SK-N-SH (cell line): Measurements from ENCODE around the gene GALNT18. TPM values are rescaled to one million over a fixed set of nuclear protein-coding genes. Genes with fewer than 3 reads are reported as not detected.

Source experiments
- CTCF ChIA-PET: fragments of 300-600, 350-600 bp; formaldehyde crosslinking; extraction: SDS; loops from one replicate; lab custom pipeline; 2021; lab: Yijun Ruan, JAX
- POLR2A ChIA-PET: fragments of 350-600 bp; sonication (Branson Sonifier 250); formaldehyde crosslinking; extraction: SDS; loops from one replicate; lab custom pipeline; 2020; ENCODE audit warnings: antibody characterized with exemption, inconsistent platforms; lab: Yijun Ruan, JAX
- DNase-seq: peaks from one replicate; pipeline ENCODE4 v3.0.0; 2012
- H2AFZ ChIP-seq: fragments of 200-600 bp; sonication (generic); 2 replicates; pipeline ENCODE4 v1.8.1; 2016; ENCODE audit warnings: antibody characterized with exemption, mild to moderate bottlenecking, low read depth
- H3F3A ChIP-seq: fragments of 200-600 bp; sonication (generic); replicated peaks from 2 replicates; pipeline ENCODE3; 2016; ENCODE audit warnings: antibody characterized with exemption, mild to moderate bottlenecking; ENCODE audit not compliant: insufficient read depth
- H3K27ac ChIP-seq, 2 experiments: fragments of 200-500 bp in 1 of 2; fragments of 200-600 bp in 1 of 2; sonication (Bioruptor generic) in 1 of 2; sonication (generic), shearing (Covaris generic) in 1 of 2; 2 replicates each; pipeline versions ENCODE4 v1.5.1 to v1.6.1; 2014 to 2016; ENCODE audit warnings: low read depth in 2 of 2, inconsistent platforms in 1 of 2, low read length in 1 of 2, mild to moderate bottlenecking in 1 of 2, mixed read lengths in 1 of 2
- H3K27me3 ChIP-seq: fragments of 200-600 bp; sonication (generic), shearing (Covaris generic); 2 replicates; pipeline ENCODE4 v1.6.1; 2016; ENCODE audit warnings: mixed run types; ENCODE audit not compliant: insufficient read depth
- H3K36me3 ChIP-seq, 2 experiments: fragments of 200-500 bp in 1 of 2; fragments of 200-600 bp in 1 of 2; sonication (Bioruptor generic) in 1 of 2; sonication (generic) in 1 of 2; replicated peaks in 1 of 2; 2 replicates each; pipeline versions ENCODE3 to v1.5.1; 2014 to 2016; ENCODE audit warnings: low read length in 1 of 2, mild to moderate bottlenecking in 1 of 2; ENCODE audit not compliant: insufficient read depth in 2 of 2, control insufficient read depth in 1 of 2
- H3K4me1 ChIP-seq, 2 experiments: fragments of 200-500 bp in 1 of 2; fragments of 200-600 bp in 1 of 2; sonication (Bioruptor generic) in 1 of 2; sonication (generic), shearing (Covaris generic) in 1 of 2; 2 replicates each; pipeline versions ENCODE4 v1.5.1 to v1.6.1; 2014 to 2016; ENCODE audit warnings: low read depth in 1 of 2, low read length in 1 of 2, mixed run types in 1 of 2; ENCODE audit not compliant: insufficient read depth in 2 of 2, control insufficient read depth in 1 of 2
- H3K4me2 ChIP-seq: fragments of 200-600 bp; sonication (generic), shearing (Covaris generic); 2 replicates; pipeline ENCODE4 v1.6.1; 2017; ENCODE audit warnings: mixed run types
- H3K4me3 ChIP-seq, 2 experiments: fragments of 200-500 bp in 1 of 2; fragments of 200-600 bp in 1 of 2; sonication (Bioruptor generic) in 1 of 2; sonication (generic), shearing (Covaris generic) in 1 of 2; 2 replicates each; pipeline versions ENCODE4 v1.5.1 to v1.8.1; 2014 to 2016; ENCODE audit warnings: low read depth in 2 of 2, inconsistent platforms in 1 of 2, low read length in 1 of 2, mild to moderate bottlenecking in 1 of 2, mixed read lengths in 1 of 2, moderate library complexity in 1 of 2
- H3K79me2 ChIP-seq: fragments of 200-600 bp; sonication (generic); 2 replicates; pipeline ENCODE4 v1.8.1; 2017; ENCODE audit warnings: mild to moderate bottlenecking; ENCODE audit not compliant: insufficient read depth
- H3K9ac ChIP-seq: fragments of 200-600 bp; sonication (generic); 2 replicates; pipeline ENCODE4 v1.6.1; 2017; ENCODE audit warnings: mixed run types
- H3K9me2 ChIP-seq: fragments of 200-600 bp; sonication (generic); 2 replicates; pipeline ENCODE4 v1.6.1; 2017; ENCODE audit warnings: mixed run types
- H3K9me3 ChIP-seq: fragments of 200-600 bp; sonication (generic); 2 replicates; pipeline ENCODE4 v1.6.1; 2017; ENCODE audit warnings: mixed run types, mild to moderate bottlenecking, moderate library complexity
- H4K20me1 ChIP-seq: fragments of 200-600 bp; sonication (generic); 2 replicates; pipeline ENCODE4 v1.6.1; 2017; ENCODE audit warnings: mild to moderate bottlenecking, mixed run types; ENCODE audit not compliant: insufficient read depth
- CHD2 ChIP-seq: fragments of 150-350 bp; IDR thresholded peaks from 2 replicates; pipeline ENCODE4 v1.6.1; 2018; ENCODE audit warnings: low read length; ENCODE audit not compliant: partially characterized antibody
- ELF1 ChIP-seq: IDR thresholded peaks from 2 replicates; pipeline ENCODE4 v1.4.0; 2012
- FOSL2 ChIP-seq: IDR thresholded peaks from 2 replicates; pipeline ENCODE4 v1.4.0; 2012; ENCODE audit warnings: low read depth, mild to moderate bottlenecking, moderate library complexity, borderline replicate concordance
- GATA2 ChIP-seq: sonication (generic); formaldehyde crosslinking; IDR thresholded peaks from 2 replicates; pipeline ENCODE4 v1.5.0; 2020; ENCODE audit warnings: mild to moderate bottlenecking, missing genetic modification reagents
- JUND ChIP-seq: IDR thresholded peaks from 2 replicates; pipeline ENCODE4 v1.4.0; 2012
- MXI1 ChIP-seq: IDR thresholded peaks from 2 replicates; pipeline ENCODE4 v1.6.1; 2012; ENCODE audit warnings: mild to moderate bottlenecking, low read depth, low read length, improper control_type of control experiment
- NFIC ChIP-seq: IDR thresholded peaks from 2 replicates; pipeline ENCODE4 v1.4.0; 2012; ENCODE audit warnings: borderline replicate concordance
- NRF1 ChIP-seq: IDR thresholded peaks from 2 replicates; pipeline ENCODE4 v1.6.1; 2012; ENCODE audit warnings: low read depth, mild to moderate bottlenecking, low read length
- RAD21 ChIP-seq: IDR thresholded peaks from 2 replicates; pipeline ENCODE4 v1.6.1; 2012; ENCODE audit warnings: mild to moderate bottlenecking, low read length
- RCOR1 ChIP-seq: fragments of 150-350 bp; IDR thresholded peaks from 2 replicates; pipeline ENCODE4 v1.6.1; 2017; ENCODE audit warnings: antibody characterized with exemption, low read length
- RXRA ChIP-seq: IDR thresholded peaks from 2 replicates; pipeline ENCODE4 v1.4.0; 2012; ENCODE audit warnings: low read depth, mild to moderate bottlenecking, borderline replicate concordance
- SIN3A ChIP-seq: IDR thresholded peaks from 2 replicates; pipeline ENCODE4 v1.6.1; 2012; ENCODE audit warnings: low read depth, mild to moderate bottlenecking, low read length, moderate library complexity, borderline replicate concordance
- SMC3 ChIP-seq: IDR thresholded peaks from 2 replicates; pipeline ENCODE4 v1.6.1; 2012; ENCODE audit warnings: low read depth, low read length, improper control_type of control experiment
- TCF12 ChIP-seq: IDR thresholded peaks from 2 replicates; pipeline ENCODE4 v1.4.0; 2012
- WGBS: methylation state at CpG from one replicate; pipeline ENCODE4 v1.1.6; 2017; ENCODE audit warnings: low lambda C conversion rate; 5-methylcytosine and 5-hydroxymethylcytosine counted together
- polyA plus RNA-seq, 3 experiments: library from polyadenylated mRNA; depleted of rRNA; stranded (reverse); fragments of >200 nt; gene quantifications; 2 replicates each; pipeline ENCODE4 v1.2.3, GENCODE V29; 2012
- TF ChIP-seq, protein P1 (sequence below): IDR thresholded peaks from 2 replicates; pipeline ENCODE4 v1.6.1; 2012; ENCODE audit warnings: mild to moderate bottlenecking, low read depth, low read length, moderate library complexity
- TF ChIP-seq, protein P2 (sequence below): fragments of 150-350 bp; IDR thresholded peaks from 2 replicates; pipeline ENCODE4 v1.6.1; 2016; ENCODE audit warnings: mild to moderate bottlenecking, low read depth, low read length
- TF ChIP-seq, protein P3 (sequence below): fragments of 200-600 bp; sonication (generic); IDR thresholded peaks from 2 replicates; pipeline ENCODE4 v1.6.1; 2017; ENCODE audit warnings: antibody characterized with exemption, mild to moderate bottlenecking, moderate library complexity
- TF ChIP-seq, protein P4 (sequence below): IDR thresholded peaks from 2 replicates; pipeline ENCODE4 v1.4.0; 2012; ENCODE audit warnings: low read depth, borderline replicate concordance
- TF ChIP-seq, protein P5 (sequence below): fragments of 150-350 bp; IDR thresholded peaks from 2 replicates; pipeline ENCODE4 v1.6.1; 2017; ENCODE audit warnings: antibody characterized with exemption, low read length, low read depth, borderline replicate concordance

GALNT18 gene
- polyA plus RNA-seq, 1 of the 3 experiments (the other 2 are of a cell fraction), result 0.64 TPM

DNA sequence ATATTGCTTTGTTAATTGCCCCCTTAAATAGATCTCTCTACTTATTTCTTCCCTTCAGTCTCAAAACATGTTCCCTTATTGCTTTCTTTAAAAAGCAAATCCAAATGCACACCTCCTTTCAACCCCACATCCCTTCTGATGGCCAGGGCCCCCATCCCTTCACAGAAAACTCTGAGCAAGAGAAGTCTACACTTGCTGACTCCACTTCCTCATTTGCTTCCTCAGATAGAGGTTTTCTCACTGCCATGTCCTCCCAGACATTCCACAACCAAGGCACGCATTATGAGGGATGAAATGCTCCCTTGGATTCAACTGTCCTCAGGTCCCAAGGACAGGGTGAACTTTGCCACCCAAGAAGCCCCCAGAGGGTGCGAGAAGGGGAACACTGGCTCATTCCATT, 311.9 kb downstream of the GALNT18 start:
- ChIA-PET CTCF (no interaction called here), POLR2A (no interaction called here)
- no peak for DNase-seq
- TF ChIP-seq, protein P1, sequence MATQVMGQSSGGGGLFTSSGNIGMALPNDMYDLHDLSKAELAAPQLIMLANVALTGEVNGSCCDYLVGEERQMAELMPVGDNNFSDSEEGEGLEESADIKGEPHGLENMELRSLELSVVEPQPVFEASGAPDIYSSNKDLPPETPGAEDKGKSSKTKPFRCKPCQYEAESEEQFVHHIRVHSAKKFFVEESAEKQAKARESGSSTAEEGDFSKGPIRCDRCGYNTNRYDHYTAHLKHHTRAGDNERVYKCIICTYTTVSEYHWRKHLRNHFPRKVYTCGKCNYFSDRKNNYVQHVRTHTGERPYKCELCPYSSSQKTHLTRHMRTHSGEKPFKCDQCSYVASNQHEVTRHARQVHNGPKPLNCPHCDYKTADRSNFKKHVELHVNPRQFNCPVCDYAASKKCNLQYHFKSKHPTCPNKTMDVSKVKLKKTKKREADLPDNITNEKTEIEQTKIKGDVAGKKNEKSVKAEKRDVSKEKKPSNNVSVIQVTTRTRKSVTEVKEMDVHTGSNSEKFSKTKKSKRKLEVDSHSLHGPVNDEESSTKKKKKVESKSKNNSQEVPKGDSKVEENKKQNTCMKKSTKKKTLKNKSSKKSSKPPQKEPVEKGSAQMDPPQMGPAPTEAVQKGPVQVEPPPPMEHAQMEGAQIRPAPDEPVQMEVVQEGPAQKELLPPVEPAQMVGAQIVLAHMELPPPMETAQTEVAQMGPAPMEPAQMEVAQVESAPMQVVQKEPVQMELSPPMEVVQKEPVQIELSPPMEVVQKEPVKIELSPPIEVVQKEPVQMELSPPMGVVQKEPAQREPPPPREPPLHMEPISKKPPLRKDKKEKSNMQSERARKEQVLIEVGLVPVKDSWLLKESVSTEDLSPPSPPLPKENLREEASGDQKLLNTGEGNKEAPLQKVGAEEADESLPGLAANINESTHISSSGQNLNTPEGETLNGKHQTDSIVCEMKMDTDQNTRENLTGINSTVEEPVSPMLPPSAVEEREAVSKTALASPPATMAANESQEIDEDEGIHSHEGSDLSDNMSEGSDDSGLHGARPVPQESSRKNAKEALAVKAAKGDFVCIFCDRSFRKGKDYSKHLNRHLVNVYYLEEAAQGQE, result no peak
- TF ChIP-seq, protein P2, sequence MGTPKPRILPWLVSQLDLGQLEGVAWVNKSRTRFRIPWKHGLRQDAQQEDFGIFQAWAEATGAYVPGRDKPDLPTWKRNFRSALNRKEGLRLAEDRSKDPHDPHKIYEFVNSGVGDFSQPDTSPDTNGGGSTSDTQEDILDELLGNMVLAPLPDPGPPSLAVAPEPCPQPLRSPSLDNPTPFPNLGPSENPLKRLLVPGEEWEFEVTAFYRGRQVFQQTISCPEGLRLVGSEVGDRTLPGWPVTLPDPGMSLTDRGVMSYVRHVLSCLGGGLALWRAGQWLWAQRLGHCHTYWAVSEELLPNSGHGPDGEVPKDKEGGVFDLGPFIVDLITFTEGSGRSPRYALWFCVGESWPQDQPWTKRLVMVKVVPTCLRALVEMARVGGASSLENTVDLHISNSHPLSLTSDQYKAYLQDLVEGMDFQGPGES, result no peak
- TF ChIP-seq RXRA, result no peak
- no peak for TF ChIP-seq SIN3A
- TF ChIP-seq TCF12, result no peak
- no peak for TF ChIP-seq FOSL2
- TF ChIP-seq, protein P3, sequence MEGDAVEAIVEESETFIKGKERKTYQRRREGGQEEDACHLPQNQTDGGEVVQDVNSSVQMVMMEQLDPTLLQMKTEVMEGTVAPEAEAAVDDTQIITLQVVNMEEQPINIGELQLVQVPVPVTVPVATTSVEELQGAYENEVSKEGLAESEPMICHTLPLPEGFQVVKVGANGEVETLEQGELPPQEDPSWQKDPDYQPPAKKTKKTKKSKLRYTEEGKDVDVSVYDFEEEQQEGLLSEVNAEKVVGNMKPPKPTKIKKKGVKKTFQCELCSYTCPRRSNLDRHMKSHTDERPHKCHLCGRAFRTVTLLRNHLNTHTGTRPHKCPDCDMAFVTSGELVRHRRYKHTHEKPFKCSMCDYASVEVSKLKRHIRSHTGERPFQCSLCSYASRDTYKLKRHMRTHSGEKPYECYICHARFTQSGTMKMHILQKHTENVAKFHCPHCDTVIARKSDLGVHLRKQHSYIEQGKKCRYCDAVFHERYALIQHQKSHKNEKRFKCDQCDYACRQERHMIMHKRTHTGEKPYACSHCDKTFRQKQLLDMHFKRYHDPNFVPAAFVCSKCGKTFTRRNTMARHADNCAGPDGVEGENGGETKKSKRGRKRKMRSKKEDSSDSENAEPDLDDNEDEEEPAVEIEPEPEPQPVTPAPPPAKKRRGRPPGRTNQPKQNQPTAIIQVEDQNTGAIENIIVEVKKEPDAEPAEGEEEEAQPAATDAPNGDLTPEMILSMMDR, result no peak
- TF ChIP-seq MXI1, result no peak
- no peak for TF ChIP-seq RCOR1
- no peak for TF ChIP-seq RAD21
- TF ChIP-seq ELF1, result no peak
- TF ChIP-seq JUND, result no peak
- no peak for TF ChIP-seq NRF1
- TF ChIP-seq CHD2, result no peak
- TF ChIP-seq, protein P4, sequence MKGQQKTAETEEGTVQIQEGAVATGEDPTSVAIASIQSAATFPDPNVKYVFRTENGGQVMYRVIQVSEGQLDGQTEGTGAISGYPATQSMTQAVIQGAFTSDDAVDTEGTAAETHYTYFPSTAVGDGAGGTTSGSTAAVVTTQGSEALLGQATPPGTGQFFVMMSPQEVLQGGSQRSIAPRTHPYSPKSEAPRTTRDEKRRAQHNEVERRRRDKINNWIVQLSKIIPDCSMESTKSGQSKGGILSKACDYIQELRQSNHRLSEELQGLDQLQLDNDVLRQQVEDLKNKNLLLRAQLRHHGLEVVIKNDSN, result no peak
- TF ChIP-seq, protein P5, sequence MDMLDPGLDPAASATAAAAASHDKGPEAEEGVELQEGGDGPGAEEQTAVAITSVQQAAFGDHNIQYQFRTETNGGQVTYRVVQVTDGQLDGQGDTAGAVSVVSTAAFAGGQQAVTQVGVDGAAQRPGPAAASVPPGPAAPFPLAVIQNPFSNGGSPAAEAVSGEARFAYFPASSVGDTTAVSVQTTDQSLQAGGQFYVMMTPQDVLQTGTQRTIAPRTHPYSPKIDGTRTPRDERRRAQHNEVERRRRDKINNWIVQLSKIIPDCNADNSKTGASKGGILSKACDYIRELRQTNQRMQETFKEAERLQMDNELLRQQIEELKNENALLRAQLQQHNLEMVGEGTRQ, result no peak
- TF ChIP-seq SMC3, result no peak
- TF ChIP-seq GATA2, result no peak
- TF ChIP-seq NFIC, result no peak
- H3K27ac ChIP-seq, result no peak overlapping the region
- H3K4me3 ChIP-seq, result no peak overlapping the region
- peaks cover 0 to 2% of the 10 kb centered on the region in 2 experiments; a peak in 1 of 4 replicates for H3K4me1 ChIP-seq
- no peaks in the 10 kb centered on the region for H3K27me3 ChIP-seq
- WGBS, result 68% methylated on average over 2 of the region's 2 CpGs
- no peak overlapping the region for H3K4me2 ChIP-seq
- H2AFZ ChIP-seq, result no peak overlapping the region
- no peak overlapping the region for H3K9ac ChIP-seq
- no peaks in the 10 kb centered on the region for H3K36me3 ChIP-seq
- H3K9me2 ChIP-seq, result no peaks in the 10 kb centered on the region
- H3K79me2 ChIP-seq, result no peaks in the 10 kb centered on the region
- H3K9me3 ChIP-seq, result no peaks in the 10 kb centered on the region
- H4K20me1 ChIP-seq, result no peaks in the 10 kb centered on the region
- H3F3A ChIP-seq, result no peaks in the 10 kb centered on the region
